CD4-positive, alpha-beta T cell (primary cell): Measurements from ENCODE around the gene CDH4. TPM values are rescaled to one million over a fixed set of nuclear protein-coding genes. Genes with fewer than 3 reads are reported as not detected.

Experiments used
- ATAC-seq: fragments of 200-7000 bp; cut with Tn5 transposase; one replicate; pipeline ENCODE4 v1.10.0; 2022; ENCODE audit warnings: mild to moderate bottlenecking; ENCODE audit not compliant: poor library complexity
- CTCF ChIA-PET: fragments of 350-600 bp; sonication (Branson Sonifier 250); formaldehyde crosslinking; loops from one replicate; lab custom pipeline; 2021; ENCODE audit warnings: antibody characterized with exemption, inconsistent platforms; lab: Charles Lee
- POLR2A ChIA-PET: fragments of 350-600 bp; sonication (Branson Sonifier 250); formaldehyde crosslinking; loops from one replicate; lab custom pipeline; 2021; ENCODE audit warnings: antibody characterized with exemption, inconsistent platforms; lab: Charles Lee
- DNase-seq, 14 experiments: peaks; one replicate each; pipeline ENCODE4 v3.0.0-alpha.2; 2013 to 2020; ENCODE audit warnings: mixed read lengths in 2 of 14
- H3K27ac ChIP-seq, 2 donors: one replicate each; pipeline versions ENCODE4 v1.5.1 to v1.7.0; 2013; ENCODE audit warnings: low read length in 2 of 2, low read depth in 1 of 2, mild to moderate bottlenecking in 1 of 2
- H3K27me3 ChIP-seq, 2 experiments: 1 replicate in 1 of 2; 2 replicates in 1 of 2; pipeline versions ENCODE4 v1.6.1 to v1.7.0; 2013; ENCODE audit warnings: low read length in 2 of 2, control low read depth in 1 of 2, mild to moderate bottlenecking in 1 of 2, moderate library complexity in 1 of 2; ENCODE audit not compliant: insufficient read depth in 2 of 2, control insufficient read depth in 1 of 2
- H3K36me3 ChIP-seq: one replicate; pipeline ENCODE4 v1.6.1; 2013; ENCODE audit warnings: low read length, control low read depth; ENCODE audit not compliant: insufficient read depth
- H3K4me1 ChIP-seq: one replicate; pipeline ENCODE4 v1.6.1; 2013; ENCODE audit warnings: low read length, control low read depth; ENCODE audit not compliant: insufficient read depth
- H3K4me3 ChIP-seq: one replicate; pipeline ENCODE4 v1.5.1; 2013; ENCODE audit warnings: mild to moderate bottlenecking, low read length, moderate library complexity
- H3K9me3 ChIP-seq, 2 experiments: 1 replicate in 1 of 2; 2 replicates in 1 of 2; pipeline versions ENCODE4 v1.6.1 to v1.7.0; 2013; ENCODE audit warnings: low read length in 2 of 2, mild to moderate bottlenecking in 2 of 2, control low read depth in 1 of 2, moderate library complexity in 1 of 2; ENCODE audit not compliant: control insufficient read depth in 1 of 2, insufficient read depth in 1 of 2
- H3K27ac Mint-ChIP-seq: one replicate; pipeline ENCODE4 v1.8.0; 2020; ENCODE audit warnings: mixed read lengths
- H3K27me3 Mint-ChIP-seq: one replicate; pipeline ENCODE4 v1.8.0; 2021; ENCODE audit warnings: mixed read lengths
- H3K36me3 Mint-ChIP-seq: one replicate; pipeline ENCODE4 v1.8.0; 2021; ENCODE audit warnings: low read depth, mixed read lengths
- H3K4me1 Mint-ChIP-seq: one replicate; pipeline ENCODE4 v1.8.0; 2021; ENCODE audit warnings: low read depth, mixed read lengths
- H3K4me3 Mint-ChIP-seq: one replicate; pipeline ENCODE4 v1.8.0; 2020; ENCODE audit warnings: mild to moderate bottlenecking, mixed read lengths
- H3K9me3 Mint-ChIP-seq: one replicate; pipeline ENCODE4 v1.8.0; 2020; ENCODE audit warnings: mixed read lengths
- CTCF ChIP-seq: fragments of 200-600 bp; IDR thresholded peaks from one replicate; pipeline ENCODE4 v1.8.0; 2022; ENCODE audit warnings: antibody characterized with exemption, mild to moderate bottlenecking
- intact Hi-C, 2 experiments: fragments of 100-400 bp; cut with DNase I in 1 of 2; cut with micrococcal nuclease in 1 of 2; formaldehyde crosslinking; loops; one replicate each; pipeline versions ENCODE4 v1.15.1 to v1.9.0; 2023 to 2025; cut with DNase I, micrococcal nuclease
- total RNA-seq, 174 experiments: library from RNA in 2 of 174; stranded (reverse) in 2 of 174; gene quantifications; one replicate each; pipeline ENCODE4 v1.2.3 and lab custom pipeline; 2021 to 2026

The CDH4 gene
- total RNA-seq, 2 experiments from 2014 or later = 0.11 TPM

- H3K27me3 Mint-ChIP-seq = peaks cover 3% of the 10 kb centered on the region
- H3K4me3 Mint-ChIP-seq = no peak overlapping the region
- ATAC-seq = no peak
- no peaks in the 10 kb centered on the region for H3K36me3 Mint-ChIP-seq
- Histone ChIP-seq H3K4me3 (no peak overlapping the region), H3K27me3 (peaks cover 0 to 2% of the 10 kb centered on the region in 2 experiments), H3K27ac (no peak overlapping the region), H3K4me1 (peaks cover 1% of the 10 kb centered on the region), H3K36me3 (no peaks in the 10 kb centered on the region), H3K9me3 (peaks cover 0 to 26% of the 10 kb centered on the region in 2 experiments)
- POLR2A ChIA-PET = no interaction called here
- no peak for DNase-seq
- H3K9me3 Mint-ChIP-seq = no peaks in the 10 kb centered on the region
- no peaks in the 10 kb centered on the region for H3K4me1 Mint-ChIP-seq
- CTCF ChIA-PET = interaction anchor here (0.6 kb wide), 2 partner anchors 19 to 972 kb away, joined by 3 to 5 read pairs; no protein-coding TSS in a partner anchor
- intact Hi-C loops = no loop called here
- no peak for TF ChIP-seq CTCF
- H3K27ac Mint-ChIP-seq = no peak overlapping the region
Observed at GRCh38 chr20:61494763-61495575, 242.9 kb downstream of the CDH4 start.

- no peak for TF ChIP-seq CTCF
- Histone ChIP-seq H3K27ac (no peak overlapping the region), H3K36me3 (no peaks in the 10 kb centered on the region), H3K9me3 (peaks cover 0 to 27% of the 10 kb centered on the region in 2 experiments), H3K27me3 (peaks cover 0 to 2% of the 10 kb centered on the region in 2 experiments), H3K4me1 (peaks cover 10% of the 10 kb centered on the region), H3K4me3 (no peak overlapping the region)
- H3K4me3 Mint-ChIP-seq = no peak overlapping the region
- POLR2A ChIA-PET = no interaction called here
- no peak for ATAC-seq
- intact Hi-C loops = no loop called here
- H3K27me3 Mint-ChIP-seq = peaks cover 3% of the 10 kb centered on the region
- H3K27ac Mint-ChIP-seq = no peak overlapping the region
- CTCF ChIA-PET = no interaction called here
- no peaks in the 10 kb centered on the region for H3K4me1 Mint-ChIP-seq
- H3K36me3 Mint-ChIP-seq = no peaks in the 10 kb centered on the region
- peaks cover 2% of the 10 kb centered on the region for H3K9me3 Mint-ChIP-seq
- DNase-seq = no peak
Observed at GRCh38 chr20:61497029-61497627, 245.1 kb downstream of the CDH4 start.

- Mint-ChIP-seq H3K9me3 (peaks cover 2% of the 10 kb centered on the region), H3K4me3 (no peak overlapping the region), H3K36me3 (no peaks in the 10 kb centered on the region), H3K27ac (no peak overlapping the region), H3K4me1 (no peaks in the 10 kb centered on the region), H3K27me3 (peaks cover 3% of the 10 kb centered on the region)
- Histone ChIP-seq H3K4me3 (no peak overlapping the region), H3K27ac (no peak overlapping the region), H3K27me3 (no peaks in the 10 kb centered on the region), H3K36me3 (no peaks in the 10 kb centered on the region), H3K9me3 (peaks cover 0 to 19% of the 10 kb centered on the region in 2 experiments), H3K4me1 (peaks cover 10% of the 10 kb centered on the region)
- TF ChIP-seq CTCF = no peak
- intact Hi-C loops = no loop called here
- ChIA-PET CTCF (no interaction called here), POLR2A (no interaction called here)
- DNase-seq (no peak), ATAC-seq (no peak)
Observed at GRCh38 chr20:61499859-61500554, 247.9 kb downstream of the CDH4 start.
